Stimulated activated CD4-positive, alpha-beta T cell treated with anti-CD3 and anti-CD28 coated beads, Interleukin-15, amount 100 ng/mL, for 1 hour (primary cell): ENCODE results near the gene CECR2.

Experiments
- DNase-seq, 2 donors: peaks; one replicate each; pipeline ENCODE4 v3.0.0-alpha.2; 2020; ENCODE audit warnings: low read depth in 1 of 2, low spot score in 1 of 2

The CECR2 gene

GRCh38 chr22:17446698-17447097, 77.4 kb downstream of the CECR2 start:
- no peak for DNase-seq

DNA sequence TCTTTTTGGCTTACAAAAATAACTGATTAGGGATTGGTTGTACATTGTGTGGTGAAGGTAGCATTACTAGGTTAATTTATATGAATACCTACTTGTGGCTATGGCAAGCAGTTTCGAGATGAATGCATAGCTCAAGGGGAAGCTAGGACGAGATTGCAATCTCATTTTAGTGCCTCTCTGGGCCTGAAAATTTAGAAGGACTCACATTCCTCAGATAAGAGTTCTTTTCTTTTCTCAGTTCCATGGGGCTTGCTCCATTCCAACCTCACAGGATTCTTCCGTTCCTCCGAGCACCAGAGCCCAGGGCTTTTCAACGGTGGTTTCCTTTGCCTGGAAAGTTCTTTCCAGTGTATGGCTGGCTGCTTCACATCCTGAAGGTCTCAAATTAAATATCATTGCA, 82.1 kb downstream of the CECR2 start:
- DNase-seq: no peak

- DNase-seq: no peak
These were observed 91.6 kb downstream of the CECR2 start for GRCh38 chr22:17460895-17461294.

- no peak for DNase-seq
These were observed 101.7 kb downstream of the CECR2 start for GRCh38 chr22:17470880-17471500.

DNA sequence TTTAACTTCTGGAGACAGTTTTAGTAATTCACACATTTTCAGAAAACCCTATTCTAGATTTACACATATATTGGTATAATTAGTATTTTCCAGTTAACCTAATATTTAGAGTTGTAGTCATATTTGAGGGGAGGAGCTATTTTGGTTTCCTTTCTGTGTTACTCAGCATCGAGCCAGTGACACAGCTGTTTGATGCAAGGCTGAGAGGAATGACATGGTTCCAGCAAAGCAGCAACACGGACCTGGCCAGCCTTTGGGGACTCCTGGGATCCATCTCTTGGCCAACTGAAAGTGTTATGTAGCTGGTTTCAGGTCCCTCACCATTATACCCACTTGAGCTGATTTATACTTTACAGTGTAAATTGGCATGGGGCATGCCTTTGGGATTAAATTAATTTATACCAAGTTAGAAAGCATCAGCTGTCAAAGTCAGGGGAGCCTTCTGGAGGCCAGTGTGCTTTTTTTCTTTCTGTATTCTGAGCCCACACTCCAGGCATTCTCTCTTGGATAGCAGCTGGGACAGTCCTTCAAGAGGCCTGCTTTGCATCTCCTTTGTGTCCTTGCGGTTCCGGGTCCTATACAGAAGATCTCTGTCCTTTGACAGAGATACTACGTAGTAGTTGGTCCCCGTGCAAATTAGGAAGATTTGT, 102.8 kb downstream of the CECR2 start:
- DNase-seq: no peak

- DNase-seq: no peak
These were observed 103.7 kb downstream of the CECR2 start for GRCh38 chr22:17472932-17473331.

DNA sequence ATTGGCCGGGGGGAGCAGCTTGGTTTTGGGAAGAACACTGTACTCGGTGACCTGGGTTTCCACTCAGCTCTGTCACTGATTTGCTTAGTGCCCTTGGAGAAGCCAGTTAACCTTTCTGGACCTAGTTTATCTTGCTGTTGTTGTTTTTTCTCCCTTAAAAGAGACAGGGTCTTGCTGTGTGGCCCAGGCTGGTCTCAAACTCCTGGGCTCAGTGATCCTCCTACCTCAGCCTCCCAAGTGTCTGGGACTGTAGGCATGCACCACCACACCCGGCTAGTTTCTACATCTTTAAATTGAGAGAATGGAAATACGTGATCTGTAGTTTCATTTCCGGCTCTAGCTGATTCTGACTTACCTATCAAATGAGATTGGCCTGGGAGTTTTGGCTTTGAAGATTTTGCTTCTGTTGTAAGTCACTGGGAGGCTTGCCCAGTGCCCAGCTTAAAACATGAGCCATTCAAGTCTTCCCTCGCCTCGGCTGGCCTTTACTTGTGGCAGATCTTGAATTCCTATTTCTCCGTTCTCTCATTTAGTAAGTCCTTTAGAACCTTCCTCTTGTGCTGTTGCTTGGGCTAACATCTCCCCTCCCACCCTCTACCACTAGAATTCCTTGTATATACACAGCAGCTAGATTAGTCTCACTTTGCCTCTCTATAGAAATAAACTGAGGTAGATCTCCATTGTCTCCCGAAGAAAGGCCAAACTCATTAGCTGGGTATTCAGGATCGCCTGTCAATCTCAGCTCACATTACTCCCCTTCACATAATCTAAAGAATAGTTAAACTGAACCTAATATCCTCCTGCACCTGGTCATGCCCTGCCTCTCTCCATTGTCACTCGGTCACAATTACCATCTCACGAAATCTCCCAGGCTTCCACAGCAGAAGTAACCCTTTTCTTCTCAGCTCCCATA, 106.3 kb downstream of the CECR2 start:
- DNase-seq: no peak

- no peak for DNase-seq
These were observed 107.6 kb downstream of the CECR2 start for GRCh38 chr22:17476838-17477237.

DNA sequence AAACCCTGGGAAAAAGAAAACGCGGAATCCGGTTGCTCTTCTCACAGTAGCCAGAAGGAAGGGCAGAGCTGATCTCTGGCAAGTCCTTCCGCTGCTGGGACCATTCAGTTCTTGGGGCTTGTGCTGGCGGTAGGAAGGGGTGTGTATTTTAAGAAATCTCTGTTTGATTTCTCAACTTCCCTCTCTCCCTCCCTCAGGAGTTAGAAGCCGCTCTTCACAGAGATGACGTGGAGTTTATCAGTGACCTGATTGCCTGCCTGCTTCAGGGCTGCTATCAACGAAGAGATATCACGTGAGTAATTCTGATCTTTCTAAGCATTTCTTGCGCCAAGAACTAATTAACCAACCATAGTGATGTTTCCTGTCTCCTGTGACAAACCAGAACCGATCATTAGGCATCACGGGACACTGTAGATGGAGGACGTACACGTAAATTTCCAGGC, 108.2 kb downstream of the CECR2 start:
- DNase-seq: no peak

DNA sequence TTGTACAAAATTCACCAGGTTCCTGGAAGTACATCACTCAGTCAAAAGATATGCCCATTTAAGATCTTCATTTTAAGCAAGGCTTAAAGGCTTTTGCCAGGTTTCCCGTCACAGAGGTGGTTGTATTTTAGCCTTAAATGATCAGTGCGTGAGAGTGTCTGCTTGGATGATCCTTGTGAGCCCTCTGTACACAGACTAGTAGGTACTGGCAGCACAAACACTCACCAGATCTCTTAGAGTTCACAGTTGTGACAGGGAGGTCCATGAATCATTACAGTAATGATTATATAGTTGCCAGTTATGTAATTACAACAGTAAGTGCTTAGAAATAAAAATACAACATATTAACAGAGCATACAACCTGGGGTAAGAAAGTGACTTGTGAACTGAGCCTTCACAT, 109.9 kb downstream of the CECR2 start:
- DNase-seq: no peak

DNA sequence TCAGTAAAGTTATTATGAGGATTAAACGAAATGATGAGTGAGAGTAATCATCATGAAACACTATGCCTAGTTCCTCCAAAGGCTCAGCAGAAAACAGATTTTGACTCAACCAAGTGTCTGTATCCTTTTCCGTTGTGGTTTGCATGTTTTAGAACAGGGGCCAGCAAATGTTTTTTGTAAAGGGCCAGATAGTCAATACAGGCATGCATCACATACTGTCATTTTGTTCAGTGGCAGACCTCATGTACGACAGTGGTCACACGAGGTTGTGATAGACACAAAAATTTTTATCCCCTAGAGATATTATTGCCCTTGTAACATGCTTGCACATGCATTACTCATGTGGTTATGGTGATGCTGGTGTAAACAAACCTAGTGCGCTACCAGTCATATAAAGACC, 112.2 kb downstream of the CECR2 start:
- DNase-seq: no peak

DNA sequence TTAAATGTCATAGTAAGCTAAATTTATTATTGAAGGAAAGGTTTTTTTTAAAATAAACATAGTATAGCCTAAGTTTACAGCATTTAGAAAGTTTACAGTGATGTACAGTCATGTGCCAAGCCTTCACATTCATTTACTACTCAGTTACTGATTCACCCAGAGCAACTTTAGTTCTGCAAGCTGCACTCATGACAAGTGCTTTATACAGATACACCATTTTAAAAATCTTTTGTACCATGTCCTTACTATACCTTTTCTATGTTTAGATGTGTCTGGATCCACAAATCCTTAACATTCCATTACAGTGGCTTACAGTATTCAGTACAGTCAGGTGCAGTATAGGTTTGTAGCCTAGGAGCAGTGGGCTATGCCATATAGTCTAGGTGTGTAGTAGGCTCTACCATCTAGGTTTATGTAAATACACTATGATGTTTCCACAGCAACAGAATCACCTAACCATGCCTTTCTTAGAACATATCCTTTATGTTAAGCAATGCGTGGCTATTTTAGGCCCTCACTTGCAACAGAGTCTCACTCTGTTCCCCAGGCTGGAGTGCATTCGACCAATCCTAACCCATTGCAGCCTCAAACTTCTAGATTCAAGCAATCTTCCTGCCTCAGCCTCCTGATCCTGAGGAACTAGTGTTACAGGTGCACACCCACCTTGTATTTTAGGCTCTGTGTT, 114.6 kb downstream of the CECR2 start:
- no peak for DNase-seq

DNA sequence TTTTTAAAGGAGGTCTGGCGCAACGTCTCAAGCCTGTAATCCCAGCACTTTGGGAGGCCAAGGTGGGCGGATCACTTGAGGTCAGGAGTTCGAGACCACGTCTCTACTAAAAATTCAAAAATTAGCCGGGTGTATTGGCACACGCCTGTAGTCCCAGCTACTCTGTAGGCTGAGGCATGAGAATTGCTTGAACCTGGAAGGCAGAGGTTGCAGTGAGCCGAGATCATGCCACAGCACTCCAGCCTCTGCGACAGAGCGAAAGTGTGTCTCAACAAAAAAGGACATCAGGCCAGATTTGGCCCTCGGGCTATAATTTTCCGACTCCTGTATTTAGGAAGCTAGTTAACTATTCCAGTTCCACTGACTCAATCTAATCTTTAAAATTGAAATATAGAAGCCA, 115.3 kb downstream of the CECR2 start:
- no peak for DNase-seq

GRCh38 chr22:17486313-17486712, 117.1 kb downstream of the CECR2 start:
- DNase-seq: no peak

GRCh38 chr22:17486719-17487118, 117.5 kb downstream of the CECR2 start:
- no peak for DNase-seq

GRCh38 chr22:17489101-17489500, 119.8 kb downstream of the CECR2 start:
- DNase-seq: no peak

- DNase-seq: no peak
These were observed 121.9 kb downstream of the CECR2 start for GRCh38 chr22:17491090-17491640.

DNA sequence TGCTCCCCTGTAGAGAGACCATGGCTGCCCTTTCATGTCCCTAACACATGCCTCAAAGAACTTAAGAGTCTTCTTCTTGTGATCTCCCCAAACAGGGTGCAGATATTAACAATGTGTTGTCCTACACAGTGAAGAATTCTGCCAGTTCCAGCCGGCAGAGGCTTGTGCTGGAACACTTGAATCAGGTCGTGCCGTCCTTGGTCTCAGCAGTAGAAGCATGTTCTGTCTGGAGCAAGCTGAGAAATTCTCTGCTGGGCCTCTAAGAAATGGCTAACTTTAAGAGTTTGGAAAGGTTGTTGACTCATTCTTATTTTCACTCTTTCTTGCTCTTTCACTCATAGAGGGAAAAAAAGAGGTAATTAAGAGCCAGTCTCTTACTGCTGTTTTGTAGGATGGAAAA, 123.0 kb downstream of the CECR2 start:
- no peak for DNase-seq

DNA sequence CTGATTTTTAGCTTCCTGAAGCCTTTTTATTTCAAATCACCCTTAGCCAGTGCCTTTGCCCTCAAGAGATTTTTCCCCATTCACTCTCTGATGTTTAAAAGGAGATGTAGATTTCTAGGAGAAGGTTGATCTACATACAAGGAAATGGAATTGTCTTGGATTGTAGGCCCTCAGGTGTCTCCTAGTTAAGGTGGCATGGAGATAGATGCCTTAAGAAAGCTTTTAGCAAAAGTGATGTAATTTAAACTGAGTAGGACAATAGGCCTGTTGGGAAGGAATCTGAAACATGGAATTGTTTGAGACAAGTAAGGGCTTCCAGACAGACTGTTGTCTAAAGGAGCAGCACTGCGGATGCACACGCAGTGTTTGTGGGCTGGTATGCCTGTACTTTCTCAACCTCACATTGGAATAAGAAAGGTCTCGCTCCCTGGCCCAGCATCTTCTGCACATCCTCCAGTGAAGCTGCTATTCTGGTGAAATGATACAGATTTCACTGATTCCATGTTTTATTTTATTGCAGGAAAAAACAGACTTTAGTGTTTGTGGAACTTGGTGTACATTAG, 124.2 kb downstream of the CECR2 start:
- no peak for DNase-seq

DNA sequence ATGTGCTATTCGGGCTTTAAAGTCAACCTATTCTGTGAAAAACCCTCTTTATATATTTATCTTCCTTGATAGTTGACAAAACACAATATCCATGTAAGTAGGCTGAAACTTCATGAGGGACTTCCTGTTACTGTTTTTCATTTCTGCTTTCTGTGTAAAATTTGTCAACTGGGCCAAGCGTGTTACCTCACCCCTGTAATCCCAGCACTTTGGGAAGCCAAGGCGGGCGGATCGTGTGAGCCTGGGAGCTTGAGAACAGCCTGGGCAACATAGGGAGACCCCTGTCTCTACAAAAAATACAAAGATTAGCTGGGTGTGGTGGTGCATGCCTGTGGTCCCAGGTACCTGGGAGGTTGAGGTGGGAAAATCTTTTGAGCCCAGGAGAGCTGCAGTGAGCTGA, 127.6 kb downstream of the CECR2 start:
- no peak for DNase-seq
